Small intestine (tissue), 7 donors: ENCODE measurements around the gene IZUMO4. TPM values are rescaled to one million over a fixed set of nuclear protein-coding genes. Genes with fewer than 3 reads are reported as not detected.

Experiments
- DNase-seq, 2 donors: peaks; one replicate each; pipeline versions ENCODE4 v3.0.0 to v3.0.0-alpha.2; 2013
- FAIRE-seq: peaks from 2 replicates; lab custom pipeline; 2012; peaks lifted over from hg19 to GRCh38; lab: Jason Lieb, UNC
- H3K27ac ChIP-seq, 3 donors: one replicate each; pipeline ENCODE4 v1.5.1; 2013; ENCODE audit warnings: low read length in 2 of 3, mild to moderate bottlenecking in 2 of 3, control low read depth in 1 of 3, inconsistent platforms in 1 of 3, low read depth in 1 of 3, moderate library complexity in 1 of 3
- H3K27me3 ChIP-seq, 3 donors: one replicate each; pipeline ENCODE4 v1.6.1; 2013; ENCODE audit warnings: low read length in 3 of 3, inconsistent platforms in 1 of 3; ENCODE audit not compliant: control insufficient read depth in 3 of 3, insufficient read depth in 3 of 3
- H3K36me3 ChIP-seq, 3 donors: one replicate each; pipeline ENCODE4 v1.6.1; 2013; ENCODE audit warnings: low read length in 3 of 3, inconsistent platforms in 1 of 3, low read depth in 1 of 3, mild to moderate bottlenecking in 1 of 3, moderate library complexity in 1 of 3; ENCODE audit not compliant: control insufficient read depth in 3 of 3, insufficient read depth in 2 of 3
- H3K4me1 ChIP-seq, 3 donors: one replicate each; pipeline ENCODE4 v1.6.1; 2013; ENCODE audit warnings: low read length in 2 of 3, inconsistent platforms in 1 of 3, low read depth in 1 of 3, mild to moderate bottlenecking in 1 of 3, moderate library complexity in 1 of 3; ENCODE audit not compliant: control insufficient read depth in 3 of 3, insufficient read depth in 2 of 3
- H3K4me3 ChIP-seq, 3 donors: one replicate each; pipeline ENCODE4 v1.5.1; 2013; ENCODE audit warnings: low read length in 3 of 3, control low read depth in 1 of 3, inconsistent platforms in 1 of 3, low read depth in 1 of 3, mild to moderate bottlenecking in 1 of 3, moderate library complexity in 1 of 3
- H3K9me3 ChIP-seq, 2 donors: one replicate each; pipeline ENCODE4 v1.6.1; 2013; ENCODE audit warnings: low read depth in 1 of 2, low read length in 1 of 2; ENCODE audit not compliant: control insufficient read depth in 2 of 2, insufficient read depth in 1 of 2
- WGBS, 3 donors: extraction: QIAGEN DNeasy Blood & Tissue Kit; methylation state at CpG; one replicate each; pipeline ENCODE4 v1.1.7; 2013; 5-methylcytosine and 5-hydroxymethylcytosine counted together
- polyA plus RNA-seq, 4 donors: library from polyadenylated mRNA; stranded (reverse) in 3 of 4; unstranded in 1 of 4; fragments of 200-250 nt in 3 of 4; fragments of 120-200 nt in 1 of 4; gene quantifications; one replicate each; pipeline versions ENCODE4 v1.2.1 to v1.2.3, GENCODE V29; 2013
- donor health status: healthy with polysubstance abuse.
- donor health status: control.
- donor health status: control.
- donor health status: Bipolar disorder and iron deficiency.
- donor health status: healthy.

Gene IZUMO4
- polyA plus RNA-seq, 4 donors: 2.4 to 5.8 (median 4.2) TPM

GRCh38 chr19:2139385-2140137 is 42.8 kb downstream of the IZUMO4 start:
- 89% methylated on average over 21 to 22 of the region's 22 CpGs for WGBS, 3 donors
- Histone ChIP-seq H3K4me3 (no peak overlapping the region), H3K27me3 (no peaks in the 10 kb centered on the region), H3K36me3 (peaks cover 10 to 84% (median 14%) of the 10 kb centered on the region in 3 donors), H3K27ac (no peak overlapping the region), H3K9me3 (no peaks in the 10 kb centered on the region), H3K4me1 (no peaks in the 10 kb centered on the region)
- FAIRE-seq: no peak
- no peak for DNase-seq

DNA sequence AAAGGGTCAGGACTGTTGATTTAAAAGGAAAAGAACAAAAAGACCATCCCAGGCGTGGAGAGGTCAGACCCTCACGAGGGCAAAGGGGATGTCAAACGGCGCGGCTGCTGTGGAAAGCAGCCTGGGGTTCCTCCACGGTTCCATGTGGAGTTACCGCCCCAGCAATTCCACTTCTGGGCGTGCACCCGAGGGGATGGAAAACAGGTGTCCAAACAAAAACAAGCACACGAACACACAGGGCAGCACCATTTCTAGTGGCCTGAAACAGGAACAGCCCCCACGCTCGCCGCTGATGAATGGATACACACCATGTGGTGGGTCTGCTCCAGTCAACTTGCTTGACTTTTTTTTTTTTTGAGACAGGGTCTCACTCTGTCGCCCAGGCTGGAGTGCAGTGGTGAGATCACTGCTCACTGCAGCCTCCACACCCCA is 43.4 kb downstream of the IZUMO4 start:
- FAIRE-seq (no peak), DNase-seq (no peak)
- Histone ChIP-seq H3K27me3 (no peaks in the 10 kb centered on the region), H3K4me1 (no peaks in the 10 kb centered on the region), H3K4me3 (no peak overlapping the region), H3K36me3 (peaks cover 10 to 85% (median 14%) of the 10 kb centered on the region in 3 donors), H3K9me3 (no peaks in the 10 kb centered on the region), H3K27ac (no peak overlapping the region)
- WGBS, 3 donors: 84 to 89% (median 86%) methylated on average over 14 of the region's 14 CpGs

GRCh38 chr19:2142173-2142829 is 45.6 kb downstream of the IZUMO4 start:
- no peak for FAIRE-seq

GRCh38 chr19:2144190-2144589 is 47.5 kb downstream of the IZUMO4 start:
- no peak overlapping the region for H3K4me3 ChIP-seq

More at GRCh38 chr19:2142173-2142829, 45.6 kb downstream of the IZUMO4 start:
- Histone ChIP-seq H3K4me1 (no peaks in the 10 kb centered on the region), H3K27ac (no peak overlapping the region), H3K4me3 (no peak overlapping the region), H3K9me3 (no peaks in the 10 kb centered on the region), H3K27me3 (no peaks in the 10 kb centered on the region), H3K36me3 (peaks cover 5 to 82% (median 7%) of the 10 kb centered on the region in 3 donors)
- no peak for DNase-seq
- 93 to 96% (median 94%) methylated on average over 15 of the region's 15 CpGs for WGBS, 3 donors

GRCh38 chr19:2145831-2146241 is 49.1 kb downstream of the IZUMO4 start:
- Histone ChIP-seq H3K4me3 (no peak overlapping the region), H3K27me3 (no peaks in the 10 kb centered on the region), H3K4me1 (peaks cover 0 to 9% (median 5%) of the 10 kb centered on the region in 3 donors), H3K27ac (no peak overlapping the region), H3K9me3 (no peaks in the 10 kb centered on the region), H3K36me3 (peaks cover 0 to 68% (median 0%) of the 10 kb centered on the region in 3 donors)
- DNase-seq (no peak), FAIRE-seq (no peak)
- WGBS, 3 donors: 65 to 76% (median 69%) methylated on average over 16 of the region's 16 CpGs

More at GRCh38 chr19:2144190-2144589, 47.5 kb downstream of the IZUMO4 start:
- FAIRE-seq (no peak), DNase-seq (no peak)
- Histone ChIP-seq H3K4me1 (no peaks in the 10 kb centered on the region), H3K9me3 (no peaks in the 10 kb centered on the region), H3K36me3 (peaks cover 0 to 75% (median 2%) of the 10 kb centered on the region in 3 donors), H3K27me3 (no peaks in the 10 kb centered on the region), H3K27ac (no peak overlapping the region)
- 93 to 94% (median 94%) methylated on average over 15 of the region's 15 CpGs for WGBS, 3 donors

DNA sequence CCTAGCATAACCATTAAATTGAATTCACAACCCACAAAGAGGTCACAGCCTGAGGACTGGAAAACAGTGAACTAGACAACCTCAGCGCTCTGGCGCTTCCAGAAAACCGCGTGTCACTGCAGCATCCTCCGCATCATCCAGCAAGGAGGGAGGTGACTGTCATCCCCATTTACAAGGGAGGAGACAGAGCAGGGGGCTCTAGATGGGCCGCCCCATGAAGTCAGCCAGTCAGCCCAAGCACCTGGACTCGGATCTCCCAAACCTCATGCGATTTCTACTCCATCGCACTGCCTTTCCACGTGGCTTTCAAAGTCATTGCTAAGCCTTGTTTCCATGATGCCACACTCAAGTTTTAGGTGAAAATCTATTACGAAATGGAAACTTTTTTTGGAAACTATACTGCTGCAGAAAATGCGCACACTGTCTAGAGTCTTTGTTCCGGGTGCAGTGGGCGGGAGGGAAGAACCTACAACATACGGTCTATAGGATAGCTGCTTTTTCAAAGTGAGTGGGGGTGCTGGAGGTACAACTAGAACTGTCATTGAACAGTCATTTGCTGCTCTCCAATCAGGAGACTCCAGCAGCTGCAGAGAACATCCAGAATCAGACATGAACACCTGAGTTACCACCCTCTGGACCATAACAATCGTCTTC is 51.9 kb downstream of the IZUMO4 start:
- no peaks in the 10 kb centered on the region for H3K27me3 ChIP-seq
- H3K27ac ChIP-seq: no peak overlapping the region
- H3K36me3 ChIP-seq: peaks cover 0 to 54% (median 0%) of the 10 kb centered on the region in 3 donors
- DNase-seq: no peak
- H3K4me3 ChIP-seq: no peak overlapping the region
- 84 to 86% (median 86%) methylated on average over 16 of the region's 16 CpGs for WGBS, 3 donors
- H3K9me3 ChIP-seq: no peaks in the 10 kb centered on the region
- peaks cover 3 to 13% (median 5%) of the 10 kb centered on the region in 3 donors for H3K4me1 ChIP-seq
- FAIRE-seq: no peak

Other genes starting within 250 kb of the IZUMO4 start
- gene REXO1, start 248.4 kb upstream of the IZUMO4 start, polyA plus RNA-seq: 10 to 100 TPM; 18.4 to 31.8 (median 23.6) TPM
- gene KLF16, start 233.3 kb upstream of the IZUMO4 start, polyA plus RNA-seq: 10 to 100 TPM in 3 of 4 donors, 1 to 10 TPM in 1; 7.8 to 18.6 (median 14.0) TPM
- gene ABHD17A, start 211.4 kb upstream of the IZUMO4 start, polyA plus RNA-seq: 10 to 100 TPM; 49.1 to 79.6 (median 62.0) TPM
- gene ADAT3, start 191.5 kb upstream of the IZUMO4 start, polyA plus RNA-seq: 10 to 100 TPM in 3 of 4 donors, 1 to 10 TPM in 1; 4.7 to 38.1 (median 23.1) TPM
- gene SCAMP4, start 191.5 kb upstream of the IZUMO4 start, polyA plus RNA-seq: 10 to 100 TPM; 31.3 to 39.4 (median 36.0) TPM
- 10 to 100 TPM; 31.3 to 52.8 (median 42.0) TPM for gene CSNK1G2, start 155.7 kb upstream of the IZUMO4 start, polyA plus RNA-seq
- gene BTBD2, start 81.2 kb upstream of the IZUMO4 start, polyA plus RNA-seq: 100 to 1,000 TPM in 1 of 4 donors, 10 to 100 TPM in 3; 32.7 to 101 (median 53.0) TPM
- gene MKNK2, start 45.7 kb upstream of the IZUMO4 start, polyA plus RNA-seq: 100 to 1,000 TPM in 1 of 4 donors, 10 to 100 TPM in 3; 47.6 to 101 (median 88.9) TPM
- gene MOB3A, start 589 bp upstream of the IZUMO4 start, polyA plus RNA-seq: 10 to 100 TPM in 3 of 4 donors, 1 to 10 TPM in 1; 7.6 to 18.3 (median 14.5) TPM
- 100 to 1,000 TPM in 1 of 4 donors, 10 to 100 TPM in 3; 68.1 to 106 (median 89.9) TPM for gene AP3D1, start 54.7 kb downstream of the IZUMO4 start, polyA plus RNA-seq
- gene DOT1L, start 67.0 kb downstream of the IZUMO4 start, polyA plus RNA-seq: 10 to 100 TPM; 15.1 to 22.8 (median 19.7) TPM
- gene PLEKHJ1, start 139.4 kb downstream of the IZUMO4 start, polyA plus RNA-seq: 100 to 1,000 TPM; 118 to 307 (median 278) TPM
- gene SF3A2, start 139.9 kb downstream of the IZUMO4 start, polyA plus RNA-seq: 10 to 100 TPM; 31.8 to 71.5 (median 40.3) TPM
- 1 to 10 TPM; 1.1 to 3.0 (median 2.0) TPM for gene AMH, start 152.4 kb downstream of the IZUMO4 start, polyA plus RNA-seq
- gene JSRP1, start 159.5 kb downstream of the IZUMO4 start, polyA plus RNA-seq: 1 to 10 TPM in 3 of 4 donors, under 1 TPM in 1; 0.69 to 2.4 (median 1.6) TPM
- under 1 TPM in 3 of 4 donors, not detected in 1; 0.25 to 0.54 (median 0.46) TPM for gene PEAK3, start 185.3 kb downstream of the IZUMO4 start, polyA plus RNA-seq
- under 1 TPM in 2 of 4 donors, not detected in 2; 0.13 to 0.56 TPM for gene LINGO3, start 211.2 kb downstream of the IZUMO4 start, polyA plus RNA-seq
- gene LSM7, start 231.7 kb downstream of the IZUMO4 start, polyA plus RNA-seq: 100 to 1,000 TPM; 145 to 471 (median 283) TPM
- 100 to 1,000 TPM in 1 of 4 donors, 10 to 100 TPM in 3; 69.3 to 109 (median 78.2) TPM for gene SPPL2B, start 231.8 kb downstream of the IZUMO4 start, polyA plus RNA-seq